Natural killer cell (primary cell): Measurements from ENCODE around the gene KNDC1. TPM values are rescaled to one million over a fixed set of nuclear protein-coding genes. Genes with fewer than 3 reads are reported as not detected.

Experiments
- ATAC-seq, 3 donors: fragments of 150-1000 bp in 2 of 3; fragments of 200-7000 bp in 1 of 3; cut with Tn5 transposase; 1 replicate in 1 of 3; 2 replicates in 2 of 3; pipeline ENCODE4 v1.10.0; 2021; ENCODE audit warnings: mild to moderate bottlenecking in 2 of 3, moderate library complexity in 2 of 3
- DNase-seq, 2 donors: peaks; one replicate each; pipeline versions ENCODE4 v3.0.0 to v3.0.0-alpha.2; 2013 to 2021; ENCODE audit warnings: mixed read lengths in 1 of 2
- H3K27ac ChIP-seq: one replicate; pipeline ENCODE4 v1.5.1; 2013; ENCODE audit warnings: mild to moderate bottlenecking, low read length
- H3K27me3 ChIP-seq: one replicate; pipeline ENCODE4 v1.6.1; 2013; ENCODE audit warnings: low read length; ENCODE audit not compliant: control insufficient read depth, insufficient read depth
- H3K36me3 ChIP-seq: one replicate; pipeline ENCODE4 v1.6.1; 2013; ENCODE audit warnings: low read length; ENCODE audit not compliant: control insufficient read depth, insufficient read depth
- H3K4me1 ChIP-seq: one replicate; pipeline ENCODE4 v1.6.1; 2013; ENCODE audit warnings: low read length; ENCODE audit not compliant: control insufficient read depth, insufficient read depth
- H3K4me3 ChIP-seq: one replicate; pipeline ENCODE4 v1.5.1; 2013; ENCODE audit warnings: low read length
- H3K9me3 ChIP-seq: one replicate; pipeline ENCODE4 v1.6.1; 2013; ENCODE audit warnings: low read length; ENCODE audit not compliant: control insufficient read depth, insufficient read depth
- H3K27ac Mint-ChIP-seq, 2 donors: one replicate each; pipeline ENCODE4 v1.8.0; 2022; ENCODE audit warnings: mild to moderate bottlenecking in 2 of 2, mixed read lengths in 2 of 2, moderate library complexity in 1 of 2
- H3K27me3 Mint-ChIP-seq, 2 donors: one replicate each; pipeline ENCODE4 v1.8.0; 2022; ENCODE audit warnings: low read depth in 2 of 2, mixed read lengths in 2 of 2
- H3K36me3 Mint-ChIP-seq: one replicate; pipeline ENCODE4 v1.8.0; 2022; ENCODE audit warnings: mixed read lengths
- H3K4me1 Mint-ChIP-seq, 2 donors: one replicate each; pipeline ENCODE4 v1.8.0; 2022; ENCODE audit warnings: mixed read lengths in 2 of 2
- H3K4me3 Mint-ChIP-seq: one replicate; pipeline ENCODE4 v1.8.0; 2022; ENCODE audit warnings: mild to moderate bottlenecking, moderate library complexity, mixed read lengths
- H3K9me3 Mint-ChIP-seq, 2 donors: one replicate each; pipeline ENCODE4 v1.8.0; 2022; ENCODE audit warnings: mixed read lengths in 2 of 2
- WGBS: methylation state at CpG from one replicate; pipeline ENCODE4 v1.1.7; 2013; ENCODE audit warnings: missing lambda C conversion rate; ENCODE audit not compliant: insufficient coverage; 5-methylcytosine and 5-hydroxymethylcytosine counted together
- intact Hi-C: fragments of 100-400 bp; cut with micrococcal nuclease; formaldehyde crosslinking; loops from one replicate; pipeline ENCODE4 v1.14.2; 2022
- total RNA-seq, 4 donors: library from RNA; stranded (reverse); fragments of 120-200 nt in 1 of 4; gene quantifications; one replicate each; pipeline versions ENCODE4 v1.2.3 to v1.2.4, GENCODE V29; 2013 to 2022
- TF ChIP-seq, protein P1 (sequence below): fragments of 200-600 bp; IDR thresholded peaks from one replicate; pipeline ENCODE4 v1.8.0; 2022; ENCODE audit warnings: antibody characterized with exemption

KNDC1 gene
- total RNA-seq, 3 donors from 2014 or later (not counting 1 experiment from before 2014, with no cell fraction given), result 2.1 to 5.9 TPM; not detected in 1

DNA sequence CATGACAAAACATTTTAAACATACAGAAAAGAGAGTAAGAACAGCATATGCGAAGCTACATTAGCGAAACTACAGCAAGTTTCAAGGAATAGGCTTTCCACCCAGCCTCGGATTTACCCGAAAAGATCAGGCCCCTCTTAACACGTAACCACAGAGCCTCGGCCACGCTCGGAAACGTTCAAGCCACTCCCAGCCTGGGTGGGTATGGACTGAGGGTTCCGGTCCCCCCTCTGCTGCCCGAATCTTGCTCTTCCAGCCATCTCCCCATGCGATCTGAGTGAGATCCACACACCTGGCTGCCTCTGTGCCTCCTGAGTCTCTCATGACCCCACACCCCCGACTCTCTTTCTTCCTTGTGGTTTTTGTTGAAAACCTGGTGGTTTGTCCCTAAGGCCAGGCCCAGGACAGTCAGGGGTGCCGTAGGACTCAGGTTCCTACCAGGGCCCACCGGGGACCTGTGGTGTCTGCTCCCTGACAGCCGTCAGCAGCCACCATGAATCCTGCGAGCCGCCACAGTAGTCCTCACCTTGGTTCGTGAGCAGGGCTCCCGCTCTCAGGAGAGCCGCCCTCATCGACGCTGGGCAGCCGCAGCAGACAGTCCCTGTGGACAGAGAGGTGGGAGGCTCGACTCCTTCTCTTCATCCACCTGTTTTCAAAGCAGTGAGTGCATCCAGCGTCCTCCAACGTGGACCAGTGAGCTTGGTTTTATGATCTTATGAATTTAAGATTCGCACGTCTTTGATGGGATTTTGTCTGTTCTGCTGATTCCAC, 18.5 kb downstream of the KNDC1 start:
- 92% methylated on average over 28 of the region's 29 CpGs for WGBS
- peaks cover 0 to 17% of the 10 kb centered on the region in 2 donors for H3K9me3 Mint-ChIP-seq
- no peak for ATAC-seq
- Histone ChIP-seq H3K27ac (no peak overlapping the region), H3K9me3 (no peaks in the 10 kb centered on the region), H3K4me1 (no peaks in the 10 kb centered on the region), H3K36me3 (no peaks in the 10 kb centered on the region), H3K4me3 (no peak overlapping the region), H3K27me3 (no peaks in the 10 kb centered on the region)
- no peaks in the 10 kb centered on the region for H3K36me3 Mint-ChIP-seq
- TF ChIP-seq, protein P1, sequence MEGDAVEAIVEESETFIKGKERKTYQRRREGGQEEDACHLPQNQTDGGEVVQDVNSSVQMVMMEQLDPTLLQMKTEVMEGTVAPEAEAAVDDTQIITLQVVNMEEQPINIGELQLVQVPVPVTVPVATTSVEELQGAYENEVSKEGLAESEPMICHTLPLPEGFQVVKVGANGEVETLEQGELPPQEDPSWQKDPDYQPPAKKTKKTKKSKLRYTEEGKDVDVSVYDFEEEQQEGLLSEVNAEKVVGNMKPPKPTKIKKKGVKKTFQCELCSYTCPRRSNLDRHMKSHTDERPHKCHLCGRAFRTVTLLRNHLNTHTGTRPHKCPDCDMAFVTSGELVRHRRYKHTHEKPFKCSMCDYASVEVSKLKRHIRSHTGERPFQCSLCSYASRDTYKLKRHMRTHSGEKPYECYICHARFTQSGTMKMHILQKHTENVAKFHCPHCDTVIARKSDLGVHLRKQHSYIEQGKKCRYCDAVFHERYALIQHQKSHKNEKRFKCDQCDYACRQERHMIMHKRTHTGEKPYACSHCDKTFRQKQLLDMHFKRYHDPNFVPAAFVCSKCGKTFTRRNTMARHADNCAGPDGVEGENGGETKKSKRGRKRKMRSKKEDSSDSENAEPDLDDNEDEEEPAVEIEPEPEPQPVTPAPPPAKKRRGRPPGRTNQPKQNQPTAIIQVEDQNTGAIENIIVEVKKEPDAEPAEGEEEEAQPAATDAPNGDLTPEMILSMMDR, result no peak
- H3K4me3 Mint-ChIP-seq, result no peak overlapping the region
- H3K27me3 Mint-ChIP-seq, result peaks cover 0 to 7% of the 10 kb centered on the region in 2 donors
- intact Hi-C loops, result no loop called here
- no peak for DNase-seq
- no peak overlapping the region for H3K27ac Mint-ChIP-seq
- peaks cover 6 to 14% of the 10 kb centered on the region in 2 donors for H3K4me1 Mint-ChIP-seq

DNA sequence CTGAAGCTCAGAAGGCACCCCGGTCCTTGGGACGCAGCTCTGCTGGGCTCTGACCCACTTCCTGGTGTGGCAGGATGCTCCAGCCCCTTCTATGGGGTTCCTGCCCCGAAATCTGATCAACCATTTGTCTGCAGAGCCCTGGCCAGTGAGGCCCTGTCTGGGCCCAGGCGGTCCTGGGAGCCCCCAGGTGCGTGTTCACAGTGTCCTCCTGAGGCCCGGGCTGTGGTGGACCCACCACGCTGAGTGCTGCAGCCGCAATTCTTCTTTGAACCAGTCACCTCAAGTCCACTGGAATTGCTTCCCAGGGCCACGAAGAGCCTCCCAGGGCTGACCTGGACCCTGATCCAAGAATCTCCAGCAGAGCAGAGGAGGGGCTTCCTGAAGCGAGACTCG, 19.1 kb downstream of the KNDC1 start:
- ATAC-seq, result no peak
- intact Hi-C loops, result no loop called here
- Mint-ChIP-seq H3K4me1 (peaks cover 6 to 10% of the 10 kb centered on the region in 2 donors), H3K36me3 (no peaks in the 10 kb centered on the region), H3K27ac (no peak overlapping the region), H3K4me3 (no peak overlapping the region), H3K27me3 (peaks cover 0 to 2% of the 10 kb centered on the region in 2 donors), H3K9me3 (peaks cover 0 to 17% of the 10 kb centered on the region in 2 donors)
- H3K27ac ChIP-seq, result no peak overlapping the region
- no peaks in the 10 kb centered on the region for H3K4me1 ChIP-seq
- DNase-seq, result no peak
- no peaks in the 10 kb centered on the region for H3K36me3 ChIP-seq
- 86% methylated on average over 11 of the region's 11 CpGs for WGBS
- H3K9me3 ChIP-seq, result no peaks in the 10 kb centered on the region
- H3K27me3 ChIP-seq, result no peaks in the 10 kb centered on the region
- TF ChIP-seq, protein P1, result no peak
- H3K4me3 ChIP-seq, result no peak overlapping the region

- peaks cover 6% of the 10 kb centered on the region in 2 donors for H3K4me1 Mint-ChIP-seq
- H3K4me3 Mint-ChIP-seq, result no peak overlapping the region
- H3K27ac ChIP-seq, result no peak overlapping the region
- H3K27me3 Mint-ChIP-seq, result peaks cover 0 to under 1% of the 10 kb centered on the region in 2 donors
- H3K36me3 Mint-ChIP-seq, result no peaks in the 10 kb centered on the region
- ATAC-seq, result no peak
- intact Hi-C loops, result no loop called here
- DNase-seq, result no peak
- H3K4me3 ChIP-seq, result no peak overlapping the region
- no peaks in the 10 kb centered on the region for H3K9me3 ChIP-seq
- TF ChIP-seq, protein P1, result no peak
- H3K9me3 Mint-ChIP-seq, result peaks cover 0 to 13% of the 10 kb centered on the region in 2 donors
- H3K27ac Mint-ChIP-seq, result no peak overlapping the region
- WGBS, result 85% methylated on average over 26 of the region's 26 CpGs
- H3K36me3 ChIP-seq, result no peaks in the 10 kb centered on the region
- H3K27me3 ChIP-seq, result no peaks in the 10 kb centered on the region
- H3K4me1 ChIP-seq, result no peaks in the 10 kb centered on the region
Observed at GRCh38 chr10:133179651-133180050, 19.6 kb downstream of the KNDC1 start.
